NCI-H460 (cell line): Measurements from ENCODE around the gene GLIS1. TPM values are rescaled to one million over a fixed set of nuclear protein-coding genes. Genes with fewer than 3 reads are reported as not detected.

Experiments used
- DNase-seq: peaks from one replicate; pipeline ENCODE4 v3.0.0-alpha.2; 2016; ENCODE audit warnings: low read depth; ENCODE audit errors: extremely low read depth
- total RNA-seq: library from RNA; depleted of rRNA; stranded (reverse); fragments of >200 nt; shearing (Covaris generic); gene quantifications from 2 replicates; pipeline ENCODE4 v1.2.3, GENCODE V29; 2014

GLIS1 gene
- total RNA-seq, 1 experiment from 2014 or later = 0.05 TPM

GRCh38 chr1:53696051-53696450 is 42.9 kb downstream of the GLIS1 start:
- DNase-seq = no peak

- DNase-seq = no peak
These were observed 43.8 kb downstream of the GLIS1 start for GRCh38 chr1:53695116-53695515.

GRCh38 chr1:53694718-53695091 is 44.3 kb downstream of the GLIS1 start:
- no peak for DNase-seq

DNA sequence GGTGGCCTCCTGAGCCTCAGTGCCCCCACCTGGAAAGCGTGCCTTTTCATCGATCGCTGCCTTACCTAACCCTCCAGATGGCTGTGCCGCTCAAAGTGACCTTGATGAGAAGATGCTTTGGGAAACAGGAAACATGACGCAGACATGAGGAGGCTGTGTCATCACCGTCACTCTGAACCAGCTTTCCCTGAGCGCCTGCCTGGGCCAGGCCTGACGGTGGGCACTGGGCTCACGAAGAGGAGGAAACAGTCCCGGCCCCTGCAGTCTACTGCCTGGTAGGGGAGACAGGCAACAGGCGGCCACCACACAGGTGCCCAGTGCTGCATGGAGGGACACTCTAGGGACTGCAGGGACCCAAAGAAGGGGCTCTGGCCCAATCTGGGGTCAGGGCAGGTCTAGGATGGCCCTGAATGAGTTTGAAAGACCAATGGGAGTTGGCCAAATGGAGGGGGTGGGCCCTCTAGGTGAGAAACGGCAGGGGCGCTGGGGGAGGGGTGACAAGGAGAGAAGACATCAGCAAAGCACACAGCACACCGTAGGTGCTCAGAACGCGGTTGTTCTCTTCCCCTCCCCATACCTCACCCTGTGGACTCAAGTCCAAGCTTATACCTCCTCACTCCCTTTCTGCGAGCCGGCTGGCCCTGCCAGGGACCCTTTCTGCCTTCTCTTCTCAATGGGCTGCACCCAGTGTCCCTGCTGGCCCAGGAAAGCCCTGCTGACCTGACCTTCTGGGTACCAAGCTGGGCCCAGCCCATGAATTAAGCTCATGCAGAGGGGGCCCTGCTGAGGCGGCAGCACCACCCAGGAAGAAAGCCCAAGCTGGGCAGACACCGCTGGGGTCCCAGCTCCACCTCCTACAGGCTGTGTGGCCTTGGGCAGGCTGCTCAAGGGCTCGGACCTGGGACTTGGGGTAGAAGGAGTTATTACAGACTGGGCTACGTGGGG is 44.9 kb downstream of the GLIS1 start:
- no peak for DNase-seq

DNA sequence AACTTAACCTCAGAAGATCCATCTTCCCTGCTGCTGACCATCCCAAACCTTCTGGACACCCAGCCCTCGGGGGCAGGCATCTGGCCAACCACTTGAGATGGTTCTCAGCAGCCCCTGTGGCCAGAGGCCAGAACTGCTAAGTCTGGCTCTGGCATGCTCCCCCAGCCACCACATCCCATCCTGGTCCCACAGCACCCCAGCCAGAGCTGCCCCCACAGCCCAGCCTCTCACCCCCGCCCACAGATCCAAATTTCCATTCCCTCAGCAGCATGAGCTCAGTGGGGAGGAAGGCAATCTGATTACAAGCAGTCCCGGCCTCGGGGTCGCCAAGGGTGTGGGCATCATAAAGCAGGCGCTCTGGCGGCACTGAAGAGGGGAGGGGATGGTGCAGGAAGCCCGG is 45.6 kb downstream of the GLIS1 start:
- no peak for DNase-seq

DNA sequence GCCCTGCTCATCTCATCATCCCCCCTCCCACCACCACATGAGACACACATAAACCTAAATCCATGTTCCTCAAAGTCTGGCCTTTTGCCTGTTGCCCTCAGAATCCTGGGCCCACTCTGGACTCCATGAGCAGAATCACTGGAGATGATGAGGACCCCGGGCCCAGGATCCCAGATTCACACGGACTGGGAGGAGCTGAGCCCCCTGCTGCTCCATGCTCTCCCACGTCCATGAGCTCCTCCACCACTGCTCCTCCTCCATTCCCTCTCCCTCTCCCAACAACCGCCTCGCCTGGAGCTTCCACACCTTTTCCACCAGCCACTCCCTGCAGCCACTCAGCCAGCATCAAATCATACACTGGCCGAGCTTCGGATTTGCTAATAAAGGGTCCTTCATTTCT is 47.6 kb downstream of the GLIS1 start:
- DNase-seq = no peak

DNA sequence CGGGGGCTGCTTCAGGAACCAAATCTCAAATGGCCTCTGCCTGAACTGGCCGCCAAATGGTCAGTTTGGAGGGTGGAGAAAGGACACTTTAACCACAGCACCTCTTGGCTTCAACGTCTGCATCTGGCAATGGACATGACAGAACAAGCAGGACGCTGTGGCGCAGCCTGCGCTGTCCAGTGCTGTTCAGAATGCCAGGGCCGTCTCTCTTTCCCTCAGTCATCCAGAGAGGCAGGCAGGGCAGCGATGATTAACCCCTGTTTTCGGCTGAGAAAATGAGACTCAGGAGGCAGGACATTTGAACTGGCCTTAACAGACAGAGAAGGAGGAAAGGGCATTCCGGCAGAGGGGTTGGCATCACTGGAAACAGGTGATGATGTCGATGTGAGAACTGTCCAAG is 48.6 kb downstream of the GLIS1 start:
- no peak for DNase-seq

- DNase-seq = no peak
These were observed 49.1 kb downstream of the GLIS1 start for GRCh38 chr1:53689736-53690326.

GRCh38 chr1:53689223-53689622 is 49.7 kb downstream of the GLIS1 start:
- DNase-seq = no peak

- DNase-seq = no peak
These were observed 50.4 kb downstream of the GLIS1 start for GRCh38 chr1:53688381-53689102.

- DNase-seq = no peak
These were observed 51.1 kb downstream of the GLIS1 start for GRCh38 chr1:53687901-53688300.

- DNase-seq = no peak
These were observed 51.5 kb downstream of the GLIS1 start for GRCh38 chr1:53687426-53687825.

DNA sequence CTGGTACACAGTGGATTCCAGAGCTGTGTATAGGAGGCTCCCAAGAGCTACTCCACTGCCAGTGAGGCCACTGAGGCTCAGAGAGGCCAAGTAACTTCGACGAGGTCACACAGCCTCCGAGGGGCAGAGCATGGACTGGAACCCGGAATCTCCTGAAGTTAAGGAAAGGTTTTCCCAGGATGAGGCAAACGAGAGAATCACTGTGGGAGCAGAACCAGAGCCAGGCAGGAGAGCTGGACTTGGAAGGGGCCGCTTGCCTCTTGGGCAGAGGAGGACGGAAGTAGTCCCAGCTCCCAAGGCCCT is 52.0 kb downstream of the GLIS1 start:
- DNase-seq = no peak

GRCh38 chr1:53686091-53686964 is 52.6 kb downstream of the GLIS1 start:
- no peak for DNase-seq

DNA sequence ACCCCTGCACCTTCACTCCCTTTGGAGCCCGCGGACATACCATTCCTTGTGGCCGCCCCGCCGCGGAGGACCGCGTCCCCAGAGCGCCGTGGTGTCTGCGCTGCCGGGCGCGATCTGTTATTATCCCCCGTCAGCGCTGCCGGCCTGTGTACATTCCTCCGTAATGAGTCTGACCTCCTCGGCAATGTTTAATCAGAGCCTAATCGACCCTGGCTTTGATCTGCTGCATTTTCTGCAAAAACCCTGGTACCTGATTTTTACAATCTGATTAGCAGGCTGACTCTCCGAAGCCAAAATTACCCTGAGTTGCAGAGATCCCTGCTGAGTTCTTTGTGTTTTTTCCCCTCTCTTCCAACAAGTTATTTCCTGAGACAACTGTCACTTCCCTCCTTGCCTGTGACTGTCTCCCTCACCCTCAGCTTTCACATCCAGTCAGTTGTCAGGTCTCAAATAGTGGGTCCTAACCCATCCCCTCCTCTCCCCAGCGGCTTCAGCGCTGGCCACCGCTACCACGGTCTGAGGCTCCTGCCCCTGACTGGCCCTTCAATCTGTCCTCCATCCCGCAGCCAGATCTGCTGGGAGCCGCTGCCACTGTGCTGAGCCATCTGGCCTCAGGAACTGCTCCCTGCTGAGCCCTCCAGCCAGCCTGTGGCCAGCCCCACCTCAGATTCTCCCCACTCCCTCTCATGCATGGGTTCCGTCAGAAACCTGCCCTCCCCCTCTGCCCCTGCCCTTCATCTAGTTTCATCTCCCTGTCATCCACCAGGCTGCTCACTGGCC is 53.5 kb downstream of the GLIS1 start:
- DNase-seq = no peak

DNA sequence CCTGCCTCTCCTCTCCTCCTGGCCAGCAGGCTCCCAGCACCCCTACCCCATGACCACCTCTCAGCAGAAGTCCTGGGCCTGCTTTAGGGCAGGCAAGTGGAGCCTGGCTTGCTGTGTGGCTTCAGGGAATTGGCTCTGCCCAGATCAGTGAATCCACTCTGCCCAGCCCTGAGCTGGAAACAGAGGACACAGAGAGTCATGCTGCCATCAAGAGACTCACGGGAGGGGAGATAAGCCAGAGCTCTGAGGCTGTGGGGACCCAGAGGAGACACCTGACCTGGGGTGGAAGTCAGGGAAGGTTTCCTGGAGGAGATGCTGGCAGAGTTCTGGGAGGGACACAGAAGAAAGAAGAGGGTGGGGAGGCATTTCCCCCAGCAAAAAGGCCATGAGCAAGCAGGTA is 54.2 kb downstream of the GLIS1 start:
- no peak for DNase-seq

- DNase-seq = no peak
These were observed 54.8 kb downstream of the GLIS1 start for GRCh38 chr1:53683986-53684740.

DNA sequence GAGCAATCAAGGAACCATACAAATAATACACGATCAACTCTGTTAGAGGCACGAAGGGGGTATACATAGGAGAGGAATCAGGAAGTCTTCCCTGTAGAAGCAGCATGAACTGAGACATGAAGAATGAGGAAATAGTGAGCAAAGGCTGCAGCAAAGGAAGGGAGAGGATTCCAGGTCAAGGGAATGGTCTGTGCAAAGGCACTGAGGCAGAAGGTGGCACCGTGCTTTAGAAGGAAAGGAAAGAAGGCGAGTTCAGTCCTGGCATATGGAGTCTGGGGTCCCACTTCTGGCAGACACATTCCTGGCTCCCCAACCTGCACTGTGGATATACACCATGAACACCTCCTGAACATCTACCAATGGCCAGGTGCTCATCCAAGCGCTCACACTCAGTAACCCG is 56.1 kb downstream of the GLIS1 start:
- DNase-seq = no peak

- DNase-seq = no peak
These were observed 56.8 kb downstream of the GLIS1 start for GRCh38 chr1:53681977-53682685.
